Sigmoid colon (tissue), 4 donors: Measurements from ENCODE around the gene FOXO3B.
"Not testable (repeated sequence)": the region's sequence is repeated elsewhere in the genome, so short reads cannot be mapped to it uniquely, and the experiment has no call there.

Source experiments
- EP300 ChIP-seq, 4 donors: sonication (generic); formaldehyde crosslinking; IDR thresholded peaks; one replicate each; pipeline ENCODE4 v1.6.1; 2017; ENCODE audit warnings: antibody characterized with exemption in 4 of 4
- POLR2A ChIP-seq, 2 donors: fragments of 450-650 bp; IDR thresholded peaks; one replicate each; pipeline ENCODE4 v1.6.1; 2016; ENCODE audit warnings: antibody characterized with exemption in 2 of 2, mild to moderate bottlenecking in 2 of 2, moderate library complexity in 2 of 2
- POLR2AphosphoS5 ChIP-seq, 4 donors: sonication (generic); formaldehyde crosslinking; IDR thresholded peaks; one replicate each; pipeline ENCODE4 v1.6.1; 2017; ENCODE audit warnings: antibody characterized with exemption in 4 of 4
- TF ChIP-seq, protein P1 (sequence below), 4 experiments: fragments of 450-650 bp in 3 of 4; fragments of 200-600 bp in 1 of 4; IDR thresholded peaks; one replicate each; pipeline ENCODE4 v1.5.1; 2016 to 2019; ENCODE audit warnings: antibody characterized with exemption in 4 of 4, mild to moderate bottlenecking in 3 of 4, moderate library complexity in 2 of 4

DNA sequence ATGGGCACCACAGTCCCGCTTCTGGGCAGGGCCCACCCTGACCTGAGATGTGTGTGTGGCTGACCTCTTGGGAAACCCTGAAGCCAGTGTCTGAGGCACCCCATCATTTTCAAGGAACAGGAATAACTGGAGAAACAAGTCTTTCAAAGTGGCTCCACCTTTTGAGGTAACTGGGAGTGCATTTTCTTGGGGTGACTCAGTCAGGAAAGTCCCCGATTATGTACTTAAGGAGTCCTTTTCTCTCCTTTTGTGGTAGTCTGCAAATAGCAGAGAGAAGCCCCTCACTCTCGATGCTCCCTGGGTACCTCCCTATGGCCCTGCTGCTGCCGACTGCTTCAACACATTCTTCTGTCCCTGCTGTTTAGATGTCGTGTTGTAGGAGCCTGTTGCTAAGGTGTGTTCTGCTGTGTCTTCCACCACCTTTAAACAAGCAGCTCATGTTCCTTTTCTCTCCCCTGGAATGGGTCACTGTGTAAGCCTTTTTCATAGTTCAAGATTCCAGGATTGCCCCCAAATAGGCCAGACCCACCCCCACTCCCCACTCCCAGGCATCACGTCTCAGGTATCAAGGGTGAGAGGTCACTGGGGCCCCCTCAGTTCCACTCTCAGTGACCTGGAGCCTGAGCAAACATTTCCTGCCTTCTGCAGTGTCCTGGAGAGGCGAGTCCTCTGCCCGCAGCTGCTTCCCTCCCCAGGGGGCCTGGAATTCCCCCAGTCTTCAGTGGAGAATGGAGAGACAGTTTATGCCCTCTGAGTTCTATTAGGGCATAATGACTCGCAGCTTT, 36.7 kb upstream of the FOXO3B start:
- TF ChIP-seq, protein P1, sequence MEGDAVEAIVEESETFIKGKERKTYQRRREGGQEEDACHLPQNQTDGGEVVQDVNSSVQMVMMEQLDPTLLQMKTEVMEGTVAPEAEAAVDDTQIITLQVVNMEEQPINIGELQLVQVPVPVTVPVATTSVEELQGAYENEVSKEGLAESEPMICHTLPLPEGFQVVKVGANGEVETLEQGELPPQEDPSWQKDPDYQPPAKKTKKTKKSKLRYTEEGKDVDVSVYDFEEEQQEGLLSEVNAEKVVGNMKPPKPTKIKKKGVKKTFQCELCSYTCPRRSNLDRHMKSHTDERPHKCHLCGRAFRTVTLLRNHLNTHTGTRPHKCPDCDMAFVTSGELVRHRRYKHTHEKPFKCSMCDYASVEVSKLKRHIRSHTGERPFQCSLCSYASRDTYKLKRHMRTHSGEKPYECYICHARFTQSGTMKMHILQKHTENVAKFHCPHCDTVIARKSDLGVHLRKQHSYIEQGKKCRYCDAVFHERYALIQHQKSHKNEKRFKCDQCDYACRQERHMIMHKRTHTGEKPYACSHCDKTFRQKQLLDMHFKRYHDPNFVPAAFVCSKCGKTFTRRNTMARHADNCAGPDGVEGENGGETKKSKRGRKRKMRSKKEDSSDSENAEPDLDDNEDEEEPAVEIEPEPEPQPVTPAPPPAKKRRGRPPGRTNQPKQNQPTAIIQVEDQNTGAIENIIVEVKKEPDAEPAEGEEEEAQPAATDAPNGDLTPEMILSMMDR (IDR thresholded peaks at IDR 0.05), result not testable (repeated sequence)
- TF ChIP-seq POLR2AphosphoS5, POLR2A, EP300 (IDR thresholded peaks at IDR 0.05): not testable (repeated sequence)
